K562 (cell line): ENCODE results near the gene SLC10A3. TPM values are rescaled to one million over a fixed set of nuclear protein-coding genes. Genes with fewer than 3 reads are reported as not detected.

Experiments used
- BRF1 ChIP-seq: IDR thresholded peaks from 3 replicates; pipeline ENCODE4 v1.6.1; 2011; ENCODE audit warnings: borderline replicate concordance, mild to moderate bottlenecking; ENCODE audit not compliant: insufficient read length; ENCODE audit errors: extremely low read depth
- FIP1L1 ChIP-seq: fragments of 200-400 bp; formaldehyde crosslinking; IDR thresholded peaks from 2 replicates; pipeline ENCODE4 v1.6.1; 2018; ENCODE audit warnings: mild to moderate bottlenecking, low read depth, low read length; ENCODE audit not compliant: poor library complexity, severe bottlenecking
- RUNX1 ChIP-seq: sonication (generic); IDR thresholded peaks from 2 replicates; pipeline ENCODE4 v1.6.1; 2016; ENCODE audit warnings: antibody characterized with exemption, low read depth
- SIX5 ChIP-seq, 2 experiments: IDR thresholded peaks; 2 replicates each; pipeline ENCODE4 v1.6.1; 2011; ENCODE audit warnings: low read length in 2 of 2, borderline replicate concordance in 1 of 2, low read depth in 1 of 2, mild to moderate bottlenecking in 1 of 2, moderate library complexity in 1 of 2; ENCODE audit not compliant: insufficient read depth in 1 of 2
- SOX6 ChIP-seq: fragments of 450-650 bp; IDR thresholded peaks from 2 replicates; pipeline ENCODE4 v1.6.1; 2014; ENCODE audit warnings: mild to moderate bottlenecking
- SREBF2 ChIP-seq: sonication (generic); formaldehyde crosslinking; IDR thresholded peaks from 2 replicates; pipeline ENCODE4 v1.4.0; 2020; ENCODE audit warnings: mild to moderate bottlenecking, missing genetic modification reagents
- ZBED1 ChIP-seq: IDR thresholded peaks from 2 replicates; pipeline ENCODE4 v1.6.1; 2014
- ZBTB40 ChIP-seq, 2 experiments: fragments of 450-650 bp in 1 of 2; sonication (generic) in 1 of 2; formaldehyde crosslinking in 1 of 2; IDR thresholded peaks; 2 replicates each; pipeline versions ENCODE4 v1.7.1 to v1.9.0; 2016 to 2022; ENCODE audit warnings: inconsistent platforms in 1 of 2, mild to moderate bottlenecking in 1 of 2, missing genetic modification reagents in 1 of 2
- ZNF76 ChIP-seq: fragments of 250-450 bp; sonication (Bioruptor Pico); IDR thresholded peaks from 2 replicates; pipeline ENCODE4 v1.4.0; 2020; ENCODE audit warnings: mild to moderate bottlenecking, moderate library complexity, borderline replicate concordance
- polyA plus RNA-seq, 8 experiments: library from polyadenylated mRNA; depleted of rRNA in 4 of 8; stranded (reverse) in 5 of 8; unstranded in 3 of 8; fragments of >200 nt; fragmentation: Nextera tagmentation in 2 of 8; fragmentation: Illumina TruSeq in 1 of 8; extraction: Ambion mirVana in 2 of 8; extraction: Trizol in 1 of 8; gene quantifications; 2 replicates each; pipeline versions ENCODE4 v1.2.1 to v1.2.3, GENCODE V29; 2011 to 2014; ENCODE audit warnings: inconsistent platforms in 1 of 8, missing spikeins in 1 of 8
- total RNA-seq, 7 experiments: library from RNA; depleted of rRNA in 6 of 7; stranded (reverse); fragments of >200 nt in 6 of 7; fragmentation: Illumina TruSeq in 2 of 7; extraction: Trizol in 2 of 7; gene quantifications; 2 replicates each; pipeline versions ENCODE4 v1.2.1 to v1.2.3, GENCODE V29; 2011 to 2021; ENCODE audit warnings: low replicate concordance in 1 of 7

Gene SLC10A3
- total and polyA plus RNA-seq, 9 of the 15 experiments (the other 6 are each of a cell fraction or from before 2014, with no cell fraction given), result 5.2 to 30.6 (median 16.7) TPM

- TF ChIP-seq ZNF76 (CRISPR knock-in tag), result no peak
- no peak for TF ChIP-seq RUNX1
- no peak for TF ChIP-seq SIX5 (IDR thresholded peaks at IDR 0.05; ENCODE audit: borderline replicate concordance in 1 of 2, insufficient read depth in 1 of 2, low read depth in 1 of 2, low read length in 2 of 2)
- no peak for TF ChIP-seq BRF1
- no peak for TF ChIP-seq SOX6
- no peak for TF ChIP-seq ZBTB40 (IDR thresholded peaks at IDR 0.05)
- no peak for TF ChIP-seq ZBTB40 (CRISPR knock-in tag; IDR thresholded peaks at IDR 0.05)
- peak; percentile 67 for TF ChIP-seq FIP1L1
- no peak for TF ChIP-seq SREBF2
- no peak for TF ChIP-seq ZBED1
These were observed 11.5 kb downstream of the SLC10A3 start, which contains the start of gene LAGE3 (continued) for GRCh38 chrX:154478728-154479622.
